AG04449 (cell line): ENCODE measurements around the gene AIP.

ENCODE experiments used
- CTCF ChIA-PET: fragments of 350-600 bp; formaldehyde crosslinking; extraction: SDS; loops from one replicate; lab custom pipeline; 2021; ENCODE audit warnings: antibody characterized with exemption; lab: Yijun Ruan, JAX
- POLR2A ChIA-PET: fragments of 400-600, 350-600 bp; formaldehyde crosslinking; extraction: SDS; loops from one replicate; lab custom pipeline; 2020; ENCODE audit warnings: antibody characterized with exemption, inconsistent platforms; lab: Yijun Ruan, JAX
- DNase-seq: peaks from one replicate; pipeline ENCODE4 v3.0.0-alpha.2; 2010; ENCODE audit warnings: low read depth, low spot score
- H3K4me3 ChIP-seq: 2 replicates; pipeline ENCODE4 v1.5.1; 2011; ENCODE audit warnings: low read depth, mild to moderate bottlenecking, control low read depth, low read length
- TF ChIP-seq, protein P1 (sequence below): IDR thresholded peaks from one replicate; pipeline ENCODE4 v1.5.1; 2011; ENCODE audit warnings: mild to moderate bottlenecking, moderate library complexity, low read length, control low read depth, inconsistent platforms; ENCODE audit not compliant: insufficient read depth; ENCODE audit errors: missing control alignments

The AIP gene

DNA sequence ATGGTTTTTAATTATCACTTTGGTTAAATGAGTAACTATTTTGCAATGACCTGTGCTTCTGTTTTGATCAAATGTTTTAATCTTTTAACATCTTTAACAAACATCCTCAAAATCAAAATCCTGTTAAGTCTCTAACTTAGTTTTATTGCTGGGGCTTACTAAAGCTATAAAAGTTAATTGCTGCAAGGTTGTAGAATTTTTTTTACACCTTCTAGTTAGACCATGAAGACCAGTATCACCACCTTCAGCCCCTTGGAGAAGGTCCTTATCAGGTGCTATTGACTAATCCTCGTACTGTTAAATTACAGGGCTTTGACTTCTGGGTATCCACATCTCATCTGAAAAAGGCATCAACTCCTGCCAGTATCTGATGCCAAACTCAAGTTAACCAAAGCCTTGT, 52.7 kb downstream of the AIP start:
- DNase-seq: no peak
- ChIA-PET POLR2A (no interaction called here), CTCF (no interaction called here)
- no peak overlapping the region for H3K4me3 ChIP-seq
- TF ChIP-seq, protein P1, sequence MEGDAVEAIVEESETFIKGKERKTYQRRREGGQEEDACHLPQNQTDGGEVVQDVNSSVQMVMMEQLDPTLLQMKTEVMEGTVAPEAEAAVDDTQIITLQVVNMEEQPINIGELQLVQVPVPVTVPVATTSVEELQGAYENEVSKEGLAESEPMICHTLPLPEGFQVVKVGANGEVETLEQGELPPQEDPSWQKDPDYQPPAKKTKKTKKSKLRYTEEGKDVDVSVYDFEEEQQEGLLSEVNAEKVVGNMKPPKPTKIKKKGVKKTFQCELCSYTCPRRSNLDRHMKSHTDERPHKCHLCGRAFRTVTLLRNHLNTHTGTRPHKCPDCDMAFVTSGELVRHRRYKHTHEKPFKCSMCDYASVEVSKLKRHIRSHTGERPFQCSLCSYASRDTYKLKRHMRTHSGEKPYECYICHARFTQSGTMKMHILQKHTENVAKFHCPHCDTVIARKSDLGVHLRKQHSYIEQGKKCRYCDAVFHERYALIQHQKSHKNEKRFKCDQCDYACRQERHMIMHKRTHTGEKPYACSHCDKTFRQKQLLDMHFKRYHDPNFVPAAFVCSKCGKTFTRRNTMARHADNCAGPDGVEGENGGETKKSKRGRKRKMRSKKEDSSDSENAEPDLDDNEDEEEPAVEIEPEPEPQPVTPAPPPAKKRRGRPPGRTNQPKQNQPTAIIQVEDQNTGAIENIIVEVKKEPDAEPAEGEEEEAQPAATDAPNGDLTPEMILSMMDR: no peak

DNA sequence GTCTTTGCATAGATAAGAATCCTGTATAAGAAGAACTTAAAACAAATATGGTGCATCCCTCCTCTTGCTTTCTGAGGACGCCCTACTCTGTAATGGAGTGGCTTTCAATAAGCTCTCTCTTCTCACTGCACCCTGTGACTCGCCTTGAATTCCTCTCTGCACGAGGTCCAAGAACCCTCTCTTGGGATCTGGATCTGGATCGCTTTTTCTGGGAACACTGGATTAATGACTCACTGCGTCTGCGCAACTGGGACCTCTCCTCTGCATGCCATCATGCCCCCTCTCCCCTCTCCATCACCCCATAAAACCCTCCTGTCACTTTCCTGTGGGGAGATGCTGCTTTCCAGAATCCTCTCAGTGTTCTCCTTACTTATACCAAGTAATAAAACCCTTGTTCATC, 55.5 kb downstream of the AIP start:
- TF ChIP-seq, protein P1: no peak
- DNase-seq: no peak
- no peak overlapping the region for H3K4me3 ChIP-seq
- CTCF ChIA-PET: interaction anchor here (1.2 kb wide), 1 partner anchor 45 kb away, joined by 3 read pairs; no protein-coding TSS in a partner anchor
- POLR2A ChIA-PET: no interaction called here

DNA sequence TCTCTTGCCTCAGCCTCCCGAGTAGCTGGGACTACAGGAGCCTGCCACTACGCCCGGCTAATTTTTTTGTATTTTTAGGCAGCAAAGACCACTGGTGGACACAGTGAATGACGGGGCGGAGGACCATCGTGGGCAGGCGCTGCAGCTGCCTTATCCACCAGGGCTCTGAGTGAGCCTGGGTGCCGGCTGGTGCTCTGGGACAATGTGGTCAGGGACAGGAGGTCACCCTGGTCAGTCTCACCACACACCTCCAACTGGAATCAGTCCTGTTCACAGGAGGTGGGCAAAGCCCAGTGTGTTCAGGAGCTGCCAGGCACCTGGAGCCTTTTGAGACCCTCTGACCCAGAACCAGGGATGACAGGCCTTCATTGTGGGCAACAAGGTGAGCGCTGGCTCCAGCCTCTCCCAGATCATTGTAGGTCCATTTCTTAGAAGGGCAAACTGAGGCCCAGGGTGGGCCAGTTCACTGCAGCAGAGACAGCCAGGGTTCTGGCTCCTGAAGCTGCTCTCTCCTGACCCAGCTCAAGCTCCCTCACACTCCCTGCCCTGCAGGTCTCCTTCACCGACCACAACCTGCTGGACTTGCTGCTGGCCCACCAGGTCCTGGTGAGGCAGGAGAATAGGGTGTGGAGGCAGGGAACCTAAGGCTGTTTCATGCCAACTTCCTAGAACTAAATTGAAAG, 56.1 kb downstream of the AIP start:
- TF ChIP-seq, protein P1: no peak
- no peak overlapping the region for H3K4me3 ChIP-seq
- ChIA-PET POLR2A (no interaction called here), CTCF (interaction anchor here (1.2 kb wide), 1 partner anchor 44 kb away, joined by 3 read pairs; no protein-coding TSS in a partner anchor)
- DNase-seq: no peak

DNA sequence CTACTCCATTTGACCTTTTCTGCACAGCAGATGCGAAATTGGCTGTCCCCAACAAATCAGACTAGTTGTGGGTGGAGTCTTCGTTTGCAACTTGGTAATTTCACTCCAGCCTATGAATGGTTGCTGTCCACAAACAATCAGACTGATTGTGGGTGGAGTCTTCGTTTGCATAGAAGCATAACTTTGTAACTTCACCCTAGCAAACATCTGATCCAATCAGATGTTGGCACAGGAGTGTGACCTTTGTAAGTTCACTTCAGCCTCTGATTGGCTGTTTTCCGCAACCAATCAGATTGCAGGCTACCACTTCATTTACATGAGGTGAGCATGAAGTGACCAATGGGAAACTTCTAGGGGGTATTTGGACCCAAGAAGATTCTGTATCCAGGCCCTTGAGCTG, 56.7 kb downstream of the AIP start:
- ChIA-PET CTCF (no interaction called here), POLR2A (no interaction called here)
- no peak overlapping the region for H3K4me3 ChIP-seq
- no peak for DNase-seq
- TF ChIP-seq, protein P1: no peak
